Stomach smooth muscle (tissue), 2 donors: Measurements from ENCODE around the gene COX7C.

Experiments
- H3K27ac ChIP-seq: one replicate; pipeline ENCODE4 v1.7.0; 2013; ENCODE audit warnings: mild to moderate bottlenecking, low read length, inconsistent platforms
- H3K27me3 ChIP-seq, 2 donors: one replicate each; pipeline ENCODE4 v1.7.0; 2013; ENCODE audit warnings: low read length in 2 of 2; ENCODE audit not compliant: insufficient read depth in 2 of 2, control insufficient read depth in 1 of 2
- H3K36me3 ChIP-seq, 2 donors: one replicate each; pipeline ENCODE4 v1.7.0; 2013; ENCODE audit warnings: low read length in 2 of 2; ENCODE audit not compliant: control insufficient read depth in 2 of 2, insufficient read depth in 2 of 2
- H3K4me1 ChIP-seq: one replicate; pipeline ENCODE4 v1.7.0; 2013; ENCODE audit warnings: low read length; ENCODE audit not compliant: control insufficient read depth, insufficient read depth
- H3K4me3 ChIP-seq, 2 donors: one replicate each; pipeline ENCODE4 v1.7.0; 2013; ENCODE audit warnings: low read length in 2 of 2
- H3K9ac ChIP-seq, 2 donors: one replicate each; pipeline ENCODE4 v1.7.0; 2013; ENCODE audit warnings: low read length in 2 of 2, mild to moderate bottlenecking in 1 of 2
- H3K9me3 ChIP-seq, 2 donors: one replicate each; pipeline ENCODE4 v1.7.0; 2013; ENCODE audit warnings: low read length in 2 of 2; ENCODE audit not compliant: control insufficient read depth in 2 of 2
- donor health status: healthy.
- donor health status: Pancreatic carcinoma.

Gene COX7C

GRCh38 chr5:86665984-86666760, 48.4 kb downstream of the COX7C start:
- Histone ChIP-seq H3K27me3 (no peaks in the 10 kb centered on the region), H3K4me3 (no peak overlapping the region), H3K9ac (no peak overlapping the region), H3K9me3 (no peaks in the 10 kb centered on the region), H3K4me1 (no peaks in the 10 kb centered on the region), H3K36me3 (no peaks in the 10 kb centered on the region), H3K27ac (no peak overlapping the region)

- Histone ChIP-seq H3K4me3 (no peak overlapping the region), H3K4me1 (no peaks in the 10 kb centered on the region), H3K9me3 (no peaks in the 10 kb centered on the region), H3K36me3 (no peaks in the 10 kb centered on the region), H3K9ac (no peak overlapping the region), H3K27me3 (no peaks in the 10 kb centered on the region), H3K27ac (no peak overlapping the region)
Observed at GRCh38 chr5:86666981-86667380, 49.2 kb downstream of the COX7C start.
